ENCODE results near the gene ATF7IP2.

DNA sequence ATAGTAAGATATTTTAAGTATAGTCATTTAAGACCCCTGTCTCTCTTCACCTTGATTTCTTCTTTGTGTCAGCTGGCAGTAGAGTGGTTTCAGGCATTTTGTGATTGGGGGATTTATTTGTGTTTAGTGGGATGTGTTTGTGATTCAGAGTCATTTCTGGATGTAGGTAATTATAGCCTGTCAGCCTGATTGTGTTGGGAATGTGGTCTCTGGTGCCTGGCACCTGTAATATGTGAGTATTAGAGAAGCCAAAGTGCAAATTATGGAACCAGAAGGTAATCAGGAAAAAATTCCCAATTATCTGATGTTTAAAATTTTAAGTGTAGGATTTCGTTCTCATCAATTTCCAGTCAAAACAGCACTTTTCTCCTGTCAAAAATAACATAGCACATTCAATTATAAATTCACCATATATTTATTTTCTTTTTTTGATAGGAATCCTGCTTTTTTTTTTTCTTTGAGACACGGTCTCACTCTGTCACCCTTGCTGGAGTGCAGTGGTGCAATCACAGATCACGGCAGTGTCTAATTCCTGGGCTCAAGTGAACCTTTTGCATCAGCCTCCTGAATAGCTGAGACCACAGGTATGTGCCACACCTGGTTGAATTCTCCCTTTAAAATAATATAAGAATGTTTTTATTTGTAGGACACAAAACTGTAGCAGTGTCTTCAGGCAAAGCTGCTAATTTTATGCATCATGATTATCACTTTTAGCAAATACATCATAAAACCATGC is 42.7 kb downstream of the ATF7IP2 start:
- TF ChIP-seq, protein P1, sequence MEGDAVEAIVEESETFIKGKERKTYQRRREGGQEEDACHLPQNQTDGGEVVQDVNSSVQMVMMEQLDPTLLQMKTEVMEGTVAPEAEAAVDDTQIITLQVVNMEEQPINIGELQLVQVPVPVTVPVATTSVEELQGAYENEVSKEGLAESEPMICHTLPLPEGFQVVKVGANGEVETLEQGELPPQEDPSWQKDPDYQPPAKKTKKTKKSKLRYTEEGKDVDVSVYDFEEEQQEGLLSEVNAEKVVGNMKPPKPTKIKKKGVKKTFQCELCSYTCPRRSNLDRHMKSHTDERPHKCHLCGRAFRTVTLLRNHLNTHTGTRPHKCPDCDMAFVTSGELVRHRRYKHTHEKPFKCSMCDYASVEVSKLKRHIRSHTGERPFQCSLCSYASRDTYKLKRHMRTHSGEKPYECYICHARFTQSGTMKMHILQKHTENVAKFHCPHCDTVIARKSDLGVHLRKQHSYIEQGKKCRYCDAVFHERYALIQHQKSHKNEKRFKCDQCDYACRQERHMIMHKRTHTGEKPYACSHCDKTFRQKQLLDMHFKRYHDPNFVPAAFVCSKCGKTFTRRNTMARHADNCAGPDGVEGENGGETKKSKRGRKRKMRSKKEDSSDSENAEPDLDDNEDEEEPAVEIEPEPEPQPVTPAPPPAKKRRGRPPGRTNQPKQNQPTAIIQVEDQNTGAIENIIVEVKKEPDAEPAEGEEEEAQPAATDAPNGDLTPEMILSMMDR (IDR thresholded peaks at IDR 0.05; ENCODE audit: insufficient read depth, low read length): no peak
- TF ChIP-seq, protein P2, sequence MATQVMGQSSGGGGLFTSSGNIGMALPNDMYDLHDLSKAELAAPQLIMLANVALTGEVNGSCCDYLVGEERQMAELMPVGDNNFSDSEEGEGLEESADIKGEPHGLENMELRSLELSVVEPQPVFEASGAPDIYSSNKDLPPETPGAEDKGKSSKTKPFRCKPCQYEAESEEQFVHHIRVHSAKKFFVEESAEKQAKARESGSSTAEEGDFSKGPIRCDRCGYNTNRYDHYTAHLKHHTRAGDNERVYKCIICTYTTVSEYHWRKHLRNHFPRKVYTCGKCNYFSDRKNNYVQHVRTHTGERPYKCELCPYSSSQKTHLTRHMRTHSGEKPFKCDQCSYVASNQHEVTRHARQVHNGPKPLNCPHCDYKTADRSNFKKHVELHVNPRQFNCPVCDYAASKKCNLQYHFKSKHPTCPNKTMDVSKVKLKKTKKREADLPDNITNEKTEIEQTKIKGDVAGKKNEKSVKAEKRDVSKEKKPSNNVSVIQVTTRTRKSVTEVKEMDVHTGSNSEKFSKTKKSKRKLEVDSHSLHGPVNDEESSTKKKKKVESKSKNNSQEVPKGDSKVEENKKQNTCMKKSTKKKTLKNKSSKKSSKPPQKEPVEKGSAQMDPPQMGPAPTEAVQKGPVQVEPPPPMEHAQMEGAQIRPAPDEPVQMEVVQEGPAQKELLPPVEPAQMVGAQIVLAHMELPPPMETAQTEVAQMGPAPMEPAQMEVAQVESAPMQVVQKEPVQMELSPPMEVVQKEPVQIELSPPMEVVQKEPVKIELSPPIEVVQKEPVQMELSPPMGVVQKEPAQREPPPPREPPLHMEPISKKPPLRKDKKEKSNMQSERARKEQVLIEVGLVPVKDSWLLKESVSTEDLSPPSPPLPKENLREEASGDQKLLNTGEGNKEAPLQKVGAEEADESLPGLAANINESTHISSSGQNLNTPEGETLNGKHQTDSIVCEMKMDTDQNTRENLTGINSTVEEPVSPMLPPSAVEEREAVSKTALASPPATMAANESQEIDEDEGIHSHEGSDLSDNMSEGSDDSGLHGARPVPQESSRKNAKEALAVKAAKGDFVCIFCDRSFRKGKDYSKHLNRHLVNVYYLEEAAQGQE (IDR thresholded peaks at IDR 0.05; ENCODE audit: insufficient replicate concordance, low read depth): no peak
- no peak for TF ChIP-seq POLR2AphosphoS5 (IDR thresholded peaks at IDR 0.05; ENCODE audit: low read depth)
- TF ChIP-seq GABPA (IDR thresholded peaks at IDR 0.05; ENCODE audit: low read depth): no peak

Data from HL-60 (cell line).